ENCODE measurements around the gene DLGAP4.

The DLGAP4 gene

DNA sequence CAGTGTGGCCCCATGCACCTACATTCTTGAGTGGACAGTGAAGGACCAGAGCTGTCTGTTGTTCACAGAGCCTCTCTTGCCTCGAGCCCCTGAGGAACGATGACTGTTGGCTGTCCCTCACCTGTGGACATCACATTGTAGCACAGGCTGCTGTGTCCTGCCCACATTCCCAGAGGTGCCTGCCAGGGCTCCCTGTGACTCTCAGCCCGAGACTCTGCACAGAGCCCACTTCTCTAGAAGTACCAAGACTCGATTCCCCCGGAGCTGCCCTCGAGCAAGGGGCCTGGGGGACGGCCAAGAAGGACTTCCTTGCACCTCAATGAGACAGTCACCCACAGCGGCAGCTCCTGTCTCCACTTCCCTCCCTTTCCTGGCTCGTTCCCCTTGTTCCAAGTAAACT is 28.6 kb upstream of the DLGAP4 start:
- Histone ChIP-seq H3K14ac (ENCODE audit: low read length in 2 of 2) (no peak overlapping the region), H3K4me1 (ENCODE audit: control insufficient read depth, insufficient read depth, low read depth, low read length) (no peaks in the 10 kb centered on the region), H3K27me3 (ENCODE audit: control insufficient read depth in 1 of 2, insufficient read depth in 1 of 2, low read length in 2 of 2) (peaks cover 61 to 85% of the 10 kb centered on the region in 2 experiments), H3K23ac (ENCODE audit: low read length in 2 of 2) (no peak overlapping the region), H2BK12ac (ENCODE audit: low read length in 2 of 2) (no peak overlapping the region), H3K4me2 (ENCODE audit: low read length, poor library complexity, severe bottlenecking) (no peak overlapping the region), H2AFZ (ENCODE audit: low read depth, low read length) (no peak overlapping the region), H3K4me3 (ENCODE audit: insufficient read depth in 1 of 2, low read depth in 1 of 2, low read length in 2 of 2) (no peak overlapping the region), H3K9ac (ENCODE audit: low read length) (no peak overlapping the region), H4K8ac (ENCODE audit: low read length) (no peak overlapping the region), H2BK15ac (ENCODE audit: low read depth, poor library complexity, severe bottlenecking) (no peak overlapping the region), H3K79me1 (replicated peaks; ENCODE audit: low read length, poor library complexity, severe bottlenecking) (no peaks in the 10 kb centered on the region), H3K4ac (ENCODE audit: low read depth in 1 of 2, low read length in 2 of 2) (no peak overlapping the region), H2AK5ac (ENCODE audit: low read length, severe bottlenecking) (no peak overlapping the region), H3K9me3 (ENCODE audit: control insufficient read depth, low read length) (peaks cover 4% of the 10 kb centered on the region), H3K18ac (ENCODE audit: low read depth in 1 of 2, low read length in 2 of 2) (no peak overlapping the region), H4K91ac (ENCODE audit: low read length) (no peak overlapping the region), H2BK120ac (ENCODE audit: low read depth, low read length) (no peak overlapping the region), H2BK5ac (ENCODE audit: low read depth, low read length, poor library complexity, severe bottlenecking) (no peak overlapping the region), H3K36me3 (ENCODE audit: control insufficient read depth in 1 of 2, insufficient read depth in 2 of 2, low read depth in 1 of 2, low read length in 2 of 2) (no peaks in the 10 kb centered on the region), H3K27ac (ENCODE audit: low read length, poor library complexity, severe bottlenecking) (no peak overlapping the region)
- DNase-seq = no peak
- 56% methylated on average over 9 of the region's 9 CpGs for WGBS

- no peak overlapping the region for H3K18ac ChIP-seq (ENCODE audit: low read depth in 1 of 2, low read length in 2 of 2)
- H3K9ac ChIP-seq (ENCODE audit: low read length) = no peak overlapping the region
- H3K4me1 ChIP-seq (ENCODE audit: control insufficient read depth, insufficient read depth, low read depth, low read length) = no peaks in the 10 kb centered on the region
- no peaks in the 10 kb centered on the region for H3K79me1 ChIP-seq (replicated peaks; ENCODE audit: low read length, poor library complexity, severe bottlenecking)
- H3K27ac ChIP-seq (ENCODE audit: low read length, poor library complexity, severe bottlenecking) = no peak overlapping the region
- H2BK12ac ChIP-seq (ENCODE audit: low read length in 2 of 2) = no peak overlapping the region
- H4K8ac ChIP-seq (ENCODE audit: low read length) = no peak overlapping the region
- H3K27me3 ChIP-seq (ENCODE audit: control insufficient read depth in 1 of 2, insufficient read depth in 1 of 2, low read length in 2 of 2) = peaks cover 57 to 84% of the 10 kb centered on the region in 2 experiments
- H3K4me2 ChIP-seq (ENCODE audit: low read length, poor library complexity, severe bottlenecking) = no peak overlapping the region
- H3K4ac ChIP-seq (ENCODE audit: low read depth in 1 of 2, low read length in 2 of 2) = no peak overlapping the region
- H3K9me3 ChIP-seq (ENCODE audit: control insufficient read depth, low read length) = peaks cover 14% of the 10 kb centered on the region
- H2AFZ ChIP-seq (ENCODE audit: low read depth, low read length) = no peak overlapping the region
- 76% methylated on average over 5 of the region's 5 CpGs for WGBS
- no peak overlapping the region for H3K4me3 ChIP-seq (ENCODE audit: insufficient read depth in 1 of 2, low read depth in 1 of 2, low read length in 2 of 2)
- no peak overlapping the region for H2BK120ac ChIP-seq (ENCODE audit: low read depth, low read length)
- H2AK5ac ChIP-seq (ENCODE audit: low read length, severe bottlenecking) = no peak overlapping the region
- no peak overlapping the region for H3K14ac ChIP-seq (ENCODE audit: low read length in 2 of 2)
- no peak overlapping the region for H4K91ac ChIP-seq (ENCODE audit: low read length)
- no peak for DNase-seq
- no peak overlapping the region for H2BK5ac ChIP-seq (ENCODE audit: low read depth, low read length, poor library complexity, severe bottlenecking)
- no peak overlapping the region for H3K23ac ChIP-seq (ENCODE audit: low read length in 2 of 2)
- H2BK15ac ChIP-seq (ENCODE audit: low read depth, poor library complexity, severe bottlenecking) = no peak overlapping the region
- H3K36me3 ChIP-seq (ENCODE audit: control insufficient read depth in 1 of 2, insufficient read depth in 2 of 2, low read depth in 1 of 2, low read length in 2 of 2) = no peaks in the 10 kb centered on the region
Observed at GRCh38 chr20:36279362-36279761, 26.8 kb upstream of the DLGAP4 start.

DNA sequence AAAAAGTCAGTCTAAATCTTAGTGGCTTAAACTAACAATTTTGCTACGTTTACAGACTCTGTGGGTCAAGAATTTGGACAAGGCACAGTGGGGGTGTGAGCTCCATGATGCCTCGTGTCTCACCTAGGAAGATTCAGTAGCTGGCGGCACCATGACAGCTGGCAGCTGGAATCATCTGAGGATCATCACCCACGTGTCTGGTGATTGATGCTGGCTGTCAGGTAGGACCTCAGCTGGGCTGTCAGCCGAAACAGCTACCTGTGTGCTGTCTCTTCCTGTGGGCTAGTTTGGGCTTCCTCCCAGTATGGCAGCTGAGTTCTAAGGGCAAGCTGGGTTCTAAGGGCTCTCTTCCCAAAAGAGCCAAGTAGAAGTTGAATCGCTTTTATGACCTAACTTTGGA is 26.4 kb upstream of the DLGAP4 start:
- no peak overlapping the region for H2AK5ac ChIP-seq (ENCODE audit: low read length, severe bottlenecking)
- no peak overlapping the region for H2BK12ac ChIP-seq (ENCODE audit: low read length in 2 of 2)
- no peaks in the 10 kb centered on the region for H3K4me1 ChIP-seq (ENCODE audit: control insufficient read depth, insufficient read depth, low read depth, low read length)
- peaks cover 55 to 81% of the 10 kb centered on the region in 2 experiments for H3K27me3 ChIP-seq (ENCODE audit: control insufficient read depth in 1 of 2, insufficient read depth in 1 of 2, low read length in 2 of 2)
- no peak overlapping the region for H4K8ac ChIP-seq (ENCODE audit: low read length)
- no peak overlapping the region for H2AFZ ChIP-seq (ENCODE audit: low read depth, low read length)
- H4K91ac ChIP-seq (ENCODE audit: low read length) = no peak overlapping the region
- no peaks in the 10 kb centered on the region for H3K36me3 ChIP-seq (ENCODE audit: control insufficient read depth in 1 of 2, insufficient read depth in 2 of 2, low read depth in 1 of 2, low read length in 2 of 2)
- DNase-seq = no peak
- no peak overlapping the region for H3K4me2 ChIP-seq (ENCODE audit: low read length, poor library complexity, severe bottlenecking)
- no peak overlapping the region for H3K23ac ChIP-seq (ENCODE audit: low read length in 2 of 2)
- no peak overlapping the region for H3K4ac ChIP-seq (ENCODE audit: low read depth in 1 of 2, low read length in 2 of 2)
- no peak overlapping the region for H3K27ac ChIP-seq (ENCODE audit: low read length, poor library complexity, severe bottlenecking)
- H2BK5ac ChIP-seq (ENCODE audit: low read depth, low read length, poor library complexity, severe bottlenecking) = no peak overlapping the region
- H3K4me3 ChIP-seq (ENCODE audit: insufficient read depth in 1 of 2, low read depth in 1 of 2, low read length in 2 of 2) = no peak overlapping the region
- H3K9me3 ChIP-seq (ENCODE audit: control insufficient read depth, low read length) = peaks cover 14% of the 10 kb centered on the region
- H3K79me1 ChIP-seq (replicated peaks; ENCODE audit: low read length, poor library complexity, severe bottlenecking) = no peaks in the 10 kb centered on the region
- H2BK120ac ChIP-seq (ENCODE audit: low read depth, low read length) = no peak overlapping the region
- no peak overlapping the region for H3K14ac ChIP-seq (ENCODE audit: low read length in 2 of 2)
- H3K9ac ChIP-seq (ENCODE audit: low read length) = no peak overlapping the region
- no peak overlapping the region for H3K18ac ChIP-seq (ENCODE audit: low read depth in 1 of 2, low read length in 2 of 2)
- 66% methylated on average over 6 of the region's 6 CpGs for WGBS
- no peak overlapping the region for H2BK15ac ChIP-seq (ENCODE audit: low read depth, poor library complexity, severe bottlenecking)

DNA sequence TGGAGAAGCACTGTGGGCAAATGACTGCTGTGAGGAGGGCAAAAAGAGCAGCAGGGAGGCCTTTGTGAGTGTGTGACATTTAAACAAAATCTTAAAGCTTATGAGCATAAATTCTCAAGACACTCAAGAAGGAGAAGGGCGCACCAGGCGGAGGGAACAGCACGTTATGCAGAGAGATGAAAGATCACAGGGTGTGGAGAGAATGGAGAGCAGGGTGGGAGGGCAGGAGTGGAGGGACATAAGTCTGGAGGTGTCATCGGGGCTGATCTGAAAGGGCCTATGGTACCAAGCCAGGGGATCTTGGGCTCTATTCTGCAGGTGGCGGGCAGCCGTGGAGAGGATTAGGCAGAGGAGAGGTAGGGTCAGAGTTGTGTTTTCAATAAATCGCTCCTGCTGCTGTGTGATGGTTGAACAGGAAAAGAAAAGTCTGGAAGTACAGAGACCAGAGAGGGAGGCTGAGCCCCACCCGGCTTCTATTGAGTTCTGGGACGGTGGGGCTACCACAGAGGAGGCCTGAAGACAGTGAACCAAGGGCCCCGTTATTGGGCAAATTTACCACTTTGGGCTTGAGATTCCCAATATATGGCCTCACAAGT is 24.3 kb upstream of the DLGAP4 start:
- Histone ChIP-seq H3K23ac (ENCODE audit: low read length in 2 of 2) (no peak overlapping the region), H3K4me3 (ENCODE audit: insufficient read depth in 1 of 2, low read depth in 1 of 2, low read length in 2 of 2) (no peak overlapping the region), H2BK5ac (ENCODE audit: low read depth, low read length, poor library complexity, severe bottlenecking) (no peak overlapping the region), H4K91ac (ENCODE audit: low read length) (no peak overlapping the region), H3K36me3 (ENCODE audit: control insufficient read depth in 1 of 2, insufficient read depth in 2 of 2, low read depth in 1 of 2, low read length in 2 of 2) (no peaks in the 10 kb centered on the region), H2BK12ac (ENCODE audit: low read length in 2 of 2) (no peak overlapping the region), H3K18ac (ENCODE audit: low read depth in 1 of 2, low read length in 2 of 2) (no peak overlapping the region), H4K8ac (ENCODE audit: low read length) (no peak overlapping the region), H3K9me3 (ENCODE audit: control insufficient read depth, low read length) (peaks cover 14% of the 10 kb centered on the region), H2AFZ (ENCODE audit: low read depth, low read length) (no peak overlapping the region), H2AK5ac (ENCODE audit: low read length, severe bottlenecking) (no peak overlapping the region), H2BK120ac (ENCODE audit: low read depth, low read length) (no peak overlapping the region), H3K4me1 (ENCODE audit: control insufficient read depth, insufficient read depth, low read depth, low read length) (no peaks in the 10 kb centered on the region), H3K4ac (ENCODE audit: low read depth in 1 of 2, low read length in 2 of 2) (no peak overlapping the region), H3K79me1 (replicated peaks; ENCODE audit: low read length, poor library complexity, severe bottlenecking) (no peaks in the 10 kb centered on the region), H3K14ac (ENCODE audit: low read length in 2 of 2) (no peak overlapping the region), H3K27me3 (ENCODE audit: control insufficient read depth in 1 of 2, insufficient read depth in 1 of 2, low read length in 2 of 2) (peaks cover 62 to 73% of the 10 kb centered on the region in 2 experiments), H3K4me2 (ENCODE audit: low read length, poor library complexity, severe bottlenecking) (no peak overlapping the region), H3K9ac (ENCODE audit: low read length) (no peak overlapping the region), H3K27ac (ENCODE audit: low read length, poor library complexity, severe bottlenecking) (no peak overlapping the region), H2BK15ac (ENCODE audit: low read depth, poor library complexity, severe bottlenecking) (no peak overlapping the region)
- no peak for DNase-seq
- WGBS = 85% methylated on average over 10 of the region's 10 CpGs
